H9 (cell line): ENCODE data around the gene RBM38. TPM values are rescaled to one million over a fixed set of nuclear protein-coding genes. Genes with fewer than 3 reads are reported as not detected.

Source experiments
- DNase-seq: peaks from one replicate; pipeline ENCODE4 v3.0.0-alpha.2; 2017
- H2AFZ ChIP-seq: one replicate; pipeline ENCODE4 v1.6.1; 2013; ENCODE audit warnings: mild to moderate bottlenecking, low read length, control low read depth, moderate library complexity
- H2AK5ac ChIP-seq: 2 replicates; pipeline ENCODE4 v1.6.1; 2013; ENCODE audit warnings: low read length, control low read depth, mixed read lengths; ENCODE audit not compliant: insufficient read length
- H2BK120ac ChIP-seq: one replicate; pipeline ENCODE4 v1.6.1; 2013; ENCODE audit warnings: low read depth, mild to moderate bottlenecking, low read length, control low read depth, inconsistent platforms; ENCODE audit not compliant: poor library complexity, severe bottlenecking
- H2BK12ac ChIP-seq: 2 replicates; pipeline ENCODE4 v1.6.1; 2013; ENCODE audit warnings: low read length, control low read depth, mixed read lengths, low read depth; ENCODE audit not compliant: insufficient read length
- H2BK15ac ChIP-seq: 2 replicates; pipeline ENCODE4 v1.6.1; 2013; ENCODE audit warnings: low read depth, low read length, control low read depth
- H2BK20ac ChIP-seq: one replicate; pipeline ENCODE4 v1.6.1; 2013; ENCODE audit warnings: low read depth, mild to moderate bottlenecking, low read length, control low read depth, inconsistent platforms; ENCODE audit not compliant: poor library complexity, severe bottlenecking
- H2BK5ac ChIP-seq: 2 replicates; pipeline ENCODE4 v1.6.1; 2013; ENCODE audit warnings: low read length, control low read depth, mixed read lengths; ENCODE audit not compliant: insufficient read length
- H3K14ac ChIP-seq: 2 replicates; pipeline ENCODE4 v1.6.1; 2013; ENCODE audit warnings: low read length, control low read depth; ENCODE audit not compliant: insufficient read depth
- H3K18ac ChIP-seq: 2 replicates; pipeline ENCODE4 v1.6.1; 2013; ENCODE audit warnings: low read depth, mild to moderate bottlenecking, mixed read lengths, low read length, control low read depth; ENCODE audit not compliant: insufficient read length
- H3K23ac ChIP-seq: 2 replicates; pipeline ENCODE4 v1.6.1; 2013; ENCODE audit warnings: low read length, control low read depth, mixed read lengths, low read depth; ENCODE audit not compliant: insufficient read length
- H3K23me2 ChIP-seq: 2 replicates; pipeline ENCODE4 v1.6.1; 2013; ENCODE audit warnings: low read depth, mild to moderate bottlenecking, mixed read lengths, low read length, control low read depth; ENCODE audit not compliant: insufficient read length, poor library complexity, severe bottlenecking
- H3K27ac ChIP-seq: 2 replicates; pipeline ENCODE4 v1.5.1; 2013; ENCODE audit warnings: low read length, control low read depth, mixed read lengths, low read depth; ENCODE audit not compliant: insufficient read length
- H3K27me3 ChIP-seq: 2 replicates; pipeline ENCODE4 v1.6.1; 2013; ENCODE audit warnings: low read length, control low read depth, inconsistent platforms; ENCODE audit not compliant: insufficient read depth
- H3K4ac ChIP-seq: 2 replicates; pipeline ENCODE4 v1.6.1; 2013; ENCODE audit warnings: low read depth, mild to moderate bottlenecking, control low read depth, inconsistent platforms, low read length, moderate library complexity
- H3K4me1 ChIP-seq: 2 replicates; pipeline ENCODE4 v1.6.1; 2013; ENCODE audit warnings: low read length, control low read depth, inconsistent platforms; ENCODE audit not compliant: insufficient read depth
- H3K4me2 ChIP-seq: 2 replicates; pipeline ENCODE4 v1.6.1; 2013; ENCODE audit warnings: low read length, control low read depth, mixed read lengths; ENCODE audit not compliant: insufficient read length, insufficient read depth
- H3K56ac ChIP-seq: 2 replicates; pipeline ENCODE4 v1.6.1; 2013; ENCODE audit warnings: low read depth, mild to moderate bottlenecking, mixed read lengths, low read length, control low read depth; ENCODE audit not compliant: insufficient read length
- H3K79me1 ChIP-seq: 2 replicates; pipeline ENCODE4 v1.6.1; 2013; ENCODE audit warnings: low read depth, mild to moderate bottlenecking, moderate library complexity, low read length, control low read depth, inconsistent platforms; ENCODE audit not compliant: insufficient read depth, poor library complexity, severe bottlenecking
- H3K79me2 ChIP-seq: 2 replicates; pipeline ENCODE4 v1.6.1; 2013; ENCODE audit warnings: low read length, control low read depth, inconsistent platforms; ENCODE audit not compliant: insufficient read depth
- H3K9ac ChIP-seq: 2 replicates; pipeline ENCODE4 v1.6.1; 2013; ENCODE audit warnings: low read length, control low read depth, mixed read lengths; ENCODE audit not compliant: insufficient read length; ENCODE audit errors: extremely low read depth
- H3K9me3 ChIP-seq: one replicate; pipeline ENCODE4 v1.6.1; 2013; ENCODE audit warnings: low read depth, low read length, inconsistent platforms; ENCODE audit not compliant: control insufficient read depth
- H3T11ph ChIP-seq: one replicate; pipeline ENCODE4 v1.6.1; 2013; ENCODE audit warnings: mild to moderate bottlenecking, low read length, control low read depth, inconsistent platforms
- H4K20me1 ChIP-seq: one replicate; pipeline ENCODE4 v1.6.1; 2013; ENCODE audit not compliant: control insufficient read depth, insufficient read length, insufficient read depth
- H4K5ac ChIP-seq: 2 replicates; pipeline ENCODE4 v1.6.1; 2013; ENCODE audit warnings: low read depth, mild to moderate bottlenecking, mixed read lengths, low read length, control low read depth; ENCODE audit not compliant: insufficient read length
- H4K8ac ChIP-seq: replicated peaks from 2 replicates; pipeline ENCODE4 v1.6.1; 2013; ENCODE audit warnings: low read length, control low read depth, mixed read lengths, low read depth; ENCODE audit not compliant: insufficient read length
- H4K91ac ChIP-seq: 2 replicates; pipeline ENCODE4 v1.6.1; 2013; ENCODE audit warnings: low read depth, mild to moderate bottlenecking, moderate library complexity, mixed read lengths, low read length, control low read depth; ENCODE audit not compliant: insufficient read length
- H3K27ac Mint-ChIP-seq, 3 experiments: 2 replicates in 2 of 3; 3 replicates in 1 of 3; pipeline ENCODE4 v1.8.0; 2020 to 2021; ENCODE audit warnings: mixed read lengths in 3 of 3, mild to moderate bottlenecking in 1 of 3, moderate library complexity in 1 of 3
- H3K27me3 Mint-ChIP-seq: 2 replicates; pipeline ENCODE4 v1.8.0; 2021; ENCODE audit warnings: low read depth, mild to moderate bottlenecking, moderate library complexity, mixed read lengths
- H3K36me3 Mint-ChIP-seq, 3 experiments: 2 replicates in 2 of 3; 3 replicates in 1 of 3; pipeline ENCODE4 v1.8.0; 2020 to 2021; ENCODE audit warnings: low read depth in 3 of 3, mixed read lengths in 3 of 3; ENCODE audit not compliant: insufficient read depth in 1 of 3
- H3K4me1 Mint-ChIP-seq, 2 experiments: 2 replicates each; pipeline ENCODE4 v1.8.0; 2020; ENCODE audit warnings: mixed read lengths in 2 of 2
- H3K4me3 Mint-ChIP-seq, 2 experiments: 2 replicates in 1 of 2; 3 replicates in 1 of 2; pipeline ENCODE4 v1.8.0; 2020 to 2021; ENCODE audit warnings: mild to moderate bottlenecking in 2 of 2, mixed read lengths in 2 of 2, moderate library complexity in 1 of 2
- H3K9me3 Mint-ChIP-seq, 2 experiments: 2 replicates in 1 of 2; 3 replicates in 1 of 2; pipeline ENCODE4 v1.8.0; 2020; ENCODE audit warnings: mild to moderate bottlenecking in 2 of 2, mixed read lengths in 2 of 2, moderate library complexity in 1 of 2
- CTCF ChIP-seq: fragments of 200-600 bp; sonication (generic); conservative IDR thresholded peaks from 3 replicates; pipeline ENCODE4 v1.8.0; 2021; ENCODE audit warnings: antibody characterized with exemption, mild to moderate bottlenecking
- WGBS: extraction: QIAGEN DNeasy Blood & Tissue Kit; methylation state at CpG from one replicate; pipeline ENCODE4 v1.1.7; 2013; ENCODE audit warnings: missing lambda C conversion rate, low lambda C conversion rate, mixed read lengths; ENCODE audit not compliant: insufficient read length; ENCODE audit errors: extremely low coverage; 5-methylcytosine and 5-hydroxymethylcytosine counted together
- total RNA-seq: library from RNA; stranded (reverse); gene quantifications from 2 replicates; pipeline ENCODE4 v1.2.1, GENCODE V29; 2021

The RBM38 gene
- total RNA-seq, 1 experiment from 2014 or later: 66.8 TPM

- Histone ChIP-seq H3T11ph (no peak overlapping the region), H4K8ac (no peak overlapping the region), H2AK5ac (no peak overlapping the region), H3K23ac (no peak overlapping the region), H2BK5ac (no peak overlapping the region), H3K4me2 (no peak overlapping the region), H2BK120ac (no peak overlapping the region), H2BK15ac (no peak overlapping the region), H3K18ac (no peak overlapping the region), H3K79me1 (no peaks in the 10 kb centered on the region), H3K27me3 (peaks cover 3% of the 10 kb centered on the region; the same call in 1 of the 2 replicates), H3K79me2 (no peaks in the 10 kb centered on the region), H2AFZ (no peak overlapping the region), H3K23me2 (no peaks in the 10 kb centered on the region), H2BK20ac (no peak overlapping the region), H3K14ac (no peak overlapping the region), H2BK12ac (no peak overlapping the region), H3K9ac (no peak overlapping the region), H4K5ac (no peak overlapping the region), H3K27ac (no peak overlapping the region), H4K20me1 (no peaks in the 10 kb centered on the region), H4K91ac (no peak overlapping the region), H3K9me3 (no peaks in the 10 kb centered on the region), H3K4ac (no peak overlapping the region), H3K4me1 (no peaks in the 10 kb centered on the region), H3K56ac (no peak overlapping the region)
- Mint-ChIP-seq H3K4me3 (no peak overlapping the region), H3K27ac (no peak overlapping the region), H3K4me1 (peaks cover 2 to 25% of the 10 kb centered on the region in 2 experiments; a peak in 3 of 4 replicates), H3K36me3 (no peaks in the 10 kb centered on the region), H3K27me3 (peaks cover 11% of the 10 kb centered on the region), H3K9me3 (peaks cover 0 to 6% of the 10 kb centered on the region in 2 experiments; a peak in 4 of 5 replicates)
- no peak for TF ChIP-seq CTCF
- DNase-seq: no peak
- no CpG with 5 or more reads among the region's 18 CpGs for WGBS
Measured at GRCh38 chr20:57443349-57444265, 52.4 kb downstream of the RBM38 start.
